DND-41 (cell line): ENCODE data around the gene NIT1.

ENCODE experiments used
- ATAC-seq: fragments of 200-7000 bp; cut with Tn5 transposase; 3 replicates; pipeline ENCODE4 v1.9.1; 2021; ENCODE audit warnings: low read depth; ENCODE audit not compliant: insufficient read depth
- DNase-seq: peaks from one replicate; pipeline ENCODE4 v3.0.0-alpha.2; 2020
- H2AFZ ChIP-seq: 2 replicates; pipeline ENCODE4 v1.6.0; 2012; ENCODE audit warnings: low read depth, low read length
- H3K27ac ChIP-seq: 2 replicates; pipeline ENCODE4 v1.5.1; 2012; ENCODE audit warnings: low read length, inconsistent platforms
- H3K27me3 ChIP-seq: fragments of 200-600 bp; sonication (generic); 2 replicates; pipeline ENCODE4 v1.6.0; 2012; ENCODE audit warnings: low read length, mild to moderate bottlenecking, inconsistent platforms; ENCODE audit not compliant: insufficient read depth, poor library complexity
- H3K36me3 ChIP-seq: 2 replicates; pipeline ENCODE4 v1.5.1; 2012; ENCODE audit warnings: low read length, inconsistent platforms; ENCODE audit not compliant: insufficient read depth
- H3K4me1 ChIP-seq: 2 replicates; pipeline ENCODE4 v1.5.1; 2012; ENCODE audit warnings: mild to moderate bottlenecking, low read length; ENCODE audit not compliant: insufficient read depth
- H3K4me2 ChIP-seq: 2 replicates; pipeline ENCODE4 v1.6.0; 2012; ENCODE audit warnings: mild to moderate bottlenecking, moderate library complexity, low read length, inconsistent platforms; ENCODE audit not compliant: insufficient read depth
- H3K4me3 ChIP-seq, 2 experiments: fragments of 200-600 bp in 1 of 2; shearing (Covaris generic) in 1 of 2; 2 replicates each; pipeline ENCODE4 v1.5.1; 2012 to 2016; ENCODE audit warnings: inconsistent platforms in 2 of 2, low read length in 2 of 2, mild to moderate bottlenecking in 2 of 2, low read depth in 1 of 2, moderate library complexity in 1 of 2
- H3K79me2 ChIP-seq: 2 replicates; pipeline ENCODE4 v1.6.0; 2012; ENCODE audit warnings: low read length, inconsistent platforms; ENCODE audit not compliant: insufficient read depth
- H3K9ac ChIP-seq: 2 replicates; pipeline ENCODE4 v1.6.0; 2012; ENCODE audit warnings: low read depth, mild to moderate bottlenecking, inconsistent platforms, low read length, moderate library complexity
- H3K9me3 ChIP-seq: 2 replicates; pipeline ENCODE4 v1.5.1; 2012; ENCODE audit warnings: low read length, moderate library complexity, mild to moderate bottlenecking, inconsistent platforms; ENCODE audit not compliant: insufficient read depth, severe bottlenecking
- H4K20me1 ChIP-seq: 2 replicates; pipeline ENCODE4 v1.6.0; 2012; ENCODE audit warnings: low read length; ENCODE audit not compliant: insufficient read depth
- CTCF ChIP-seq: IDR thresholded peaks from 2 replicates; pipeline ENCODE4 v1.5.1; 2012; ENCODE audit warnings: borderline replicate concordance, low read length, moderate library complexity, mild to moderate bottlenecking; ENCODE audit not compliant: poor library complexity, severe bottlenecking; ENCODE audit errors: extremely low read depth
- EZH2 ChIP-seq: IDR thresholded peaks from 3 replicates; pipeline ENCODE4 v1.6.1; 2012; ENCODE audit warnings: borderline replicate concordance, low read depth, mild to moderate bottlenecking, moderate library complexity, low read length, inconsistent platforms; ENCODE audit not compliant: severe bottlenecking

NIT1 gene

GRCh38 chr1:161140755-161141400 lies 23.0 kb downstream of the NIT1 start:
- H3K9me3 ChIP-seq, result no peaks in the 10 kb centered on the region
- no peak overlapping the region for H3K4me3 ChIP-seq
- H3K79me2 ChIP-seq, result 0 out of 2 replicates have a peak, but pooled peaks cover under 1% of the 10 kb centered on the region
- ATAC-seq, result no peak
- no peak overlapping the region for H2AFZ ChIP-seq
- H3K36me3 ChIP-seq, result peaks cover 5% of the 10 kb centered on the region
- TF ChIP-seq CTCF, result no peak
- TF ChIP-seq EZH2, result no peak
- H4K20me1 ChIP-seq, result no peaks in the 10 kb centered on the region
- no peak overlapping the region for H3K9ac ChIP-seq
- H3K27me3 ChIP-seq, result no peaks in the 10 kb centered on the region
- H3K27ac ChIP-seq, result no peak overlapping the region
- no peaks in the 10 kb centered on the region for H3K4me1 ChIP-seq
- H3K4me2 ChIP-seq, result no peak overlapping the region
- no peak for DNase-seq

- H3K27ac ChIP-seq, result no peak overlapping the region
- no peak for TF ChIP-seq CTCF
- TF ChIP-seq EZH2, result no peak
- H3K27me3 ChIP-seq, result no peaks in the 10 kb centered on the region
- no peaks in the 10 kb centered on the region for H3K79me2 ChIP-seq
- no peaks in the 10 kb centered on the region for H4K20me1 ChIP-seq
- no peak overlapping the region for H2AFZ ChIP-seq
- no peaks in the 10 kb centered on the region for H3K36me3 ChIP-seq
- no peaks in the 10 kb centered on the region for H3K9me3 ChIP-seq
- no peak for DNase-seq
- H3K4me1 ChIP-seq, result no peaks in the 10 kb centered on the region
- no peak overlapping the region for H3K4me2 ChIP-seq
- no peak for ATAC-seq
- no peak overlapping the region for H3K4me3 ChIP-seq
- H3K9ac ChIP-seq, result no peak overlapping the region
Measured at GRCh38 chr1:161145832-161146231, 27.9 kb downstream of the NIT1 start.

GRCh38 chr1:161153176-161153575 lies 35.3 kb downstream of the NIT1 start:
- peak; percentile 27 for ATAC-seq
- no peaks in the 10 kb centered on the region for H3K27me3 ChIP-seq
- H3K9ac ChIP-seq, result peak overlapping the region; percentile 84
- peak overlapping the region; percentile 75 for H3K4me2 ChIP-seq
- H3K36me3 ChIP-seq, result peaks cover 12% of the 10 kb centered on the region
- no peak for TF ChIP-seq EZH2
- TF ChIP-seq CTCF, result no peak
- H3K4me3 ChIP-seq, result peak overlapping the region; percentile 80 to 82; a peak in 3 of 4 replicates
- DNase-seq, result no peak
- H3K27ac ChIP-seq, result peak overlapping the region; percentile 100
- peaks cover 28% of the 10 kb centered on the region for H3K4me1 ChIP-seq
- H2AFZ ChIP-seq, result peak overlapping the region; percentile 99
- H3K79me2 ChIP-seq, result peaks cover 23% of the 10 kb centered on the region
- H4K20me1 ChIP-seq, result no peaks in the 10 kb centered on the region
- no peaks in the 10 kb centered on the region for H3K9me3 ChIP-seq
